Measurements from ENCODE around the gene WDR87.
A peak's percentile ranks its signal among the peaks of the same experiment; 100 is the strongest.
"Not testable (repeated sequence)": the region's sequence is repeated elsewhere in the genome, so short reads cannot be mapped to it uniquely, and the experiment has no call there.

Gene WDR87

GRCh38 chr19:37867831-37868230 lies 38.6 kb downstream of the WDR87 start:
- TF ChIP-seq CTCF (IDR thresholded peaks at IDR 0.05; ENCODE audit: low read depth, low read length), result no peak
- Histone ChIP-seq H3K27me3 (no peaks in the 10 kb centered on the region), H3K4me1 (no peaks in the 10 kb centered on the region), H3K9me3 (no peaks in the 10 kb centered on the region; the same call in 1 of the 2 replicates), H3K36me3 (no peaks in the 10 kb centered on the region), H3K4me3 (ENCODE audit: low read depth, low read length) (no peak overlapping the region)
- DNase-seq, result no peak

- not testable (repeated sequence) for H3K9me3 ChIP-seq; H3K27me3 ChIP-seq; H3K4me1 ChIP-seq; H3K4me3 ChIP-seq (ENCODE audit: low read depth, low read length); DNase-seq; H3K36me3 ChIP-seq
These were observed 40.5 kb downstream of the WDR87 start for GRCh38 chr19:37865930-37866329.

GRCh38 chr19:37864501-37864900 lies 41.9 kb downstream of the WDR87 start:
- no peak for TF ChIP-seq CTCF (IDR thresholded peaks at IDR 0.05; ENCODE audit: low read depth, low read length)
- H3K4me1 ChIP-seq, result no peaks in the 10 kb centered on the region
- no peaks in the 10 kb centered on the region for H3K36me3 ChIP-seq
- no peaks in the 10 kb centered on the region for H3K27me3 ChIP-seq
- DNase-seq, result no peak
- H3K4me3 ChIP-seq (ENCODE audit: low read depth, low read length), result no peak overlapping the region
- no peaks in the 10 kb centered on the region; the same call in 1 of the 2 replicates for H3K9me3 ChIP-seq

- Histone ChIP-seq H3K4me1 (no peaks in the 10 kb centered on the region), H3K36me3 (no peaks in the 10 kb centered on the region), H3K27me3 (no peaks in the 10 kb centered on the region), H3K9me3 (peaks cover 3% of the 10 kb centered on the region), H3K4me3 (ENCODE audit: low read depth, low read length) (no peak overlapping the region)
- no peak for TF ChIP-seq CTCF (IDR thresholded peaks at IDR 0.05; ENCODE audit: low read depth, low read length)
- DNase-seq, result peak; percentile 76
These were observed 51.3 kb downstream of the WDR87 start for GRCh38 chr19:37855098-37855497.

GRCh38 chr19:37845932-37846331 lies 60.5 kb downstream of the WDR87 start:
- Histone ChIP-seq H3K27me3 (no peaks in the 10 kb centered on the region), H3K4me3 (ENCODE audit: low read depth, low read length) (no peak overlapping the region), H3K36me3 (no peaks in the 10 kb centered on the region), H3K4me1 (no peaks in the 10 kb centered on the region), H3K9me3 (no peaks in the 10 kb centered on the region)
- DNase-seq, result no peak
- no peak for TF ChIP-seq CTCF (IDR thresholded peaks at IDR 0.05; ENCODE audit: low read depth, low read length)

Measured in BE2C (cell line).